Hematopoietic multipotent progenitor cell (in vitro differentiated cells): Measurements from ENCODE around the gene MCEMP1. TPM values are rescaled to one million over a fixed set of nuclear protein-coding genes. Genes with fewer than 3 reads are reported as not detected.

ENCODE experiments used
- DNase-seq, 3 donors: peaks; one replicate each; pipeline ENCODE4 v3.0.0-alpha.2; 2011 to 2015; ENCODE audit warnings: low read depth in 2 of 3, low spot score in 2 of 3
- total RNA-seq: library from RNA; depleted of rRNA; stranded (reverse); fragments of >200 nt; gene quantifications from one replicate; pipeline ENCODE4 v1.2.3, GENCODE V29; 2012

The MCEMP1 gene
- total RNA-seq, 1 donor: 0.27 TPM

- peak in 2 of 3 donors; percentile 50 to 64 for DNase-seq
These were observed 6.6 kb upstream of the MCEMP1 start for GRCh38 chr19:7670150-7670783.

- DNase-seq: no peak
These were observed 6.1 kb upstream of the MCEMP1 start for GRCh38 chr19:7670790-7671189.

DNA sequence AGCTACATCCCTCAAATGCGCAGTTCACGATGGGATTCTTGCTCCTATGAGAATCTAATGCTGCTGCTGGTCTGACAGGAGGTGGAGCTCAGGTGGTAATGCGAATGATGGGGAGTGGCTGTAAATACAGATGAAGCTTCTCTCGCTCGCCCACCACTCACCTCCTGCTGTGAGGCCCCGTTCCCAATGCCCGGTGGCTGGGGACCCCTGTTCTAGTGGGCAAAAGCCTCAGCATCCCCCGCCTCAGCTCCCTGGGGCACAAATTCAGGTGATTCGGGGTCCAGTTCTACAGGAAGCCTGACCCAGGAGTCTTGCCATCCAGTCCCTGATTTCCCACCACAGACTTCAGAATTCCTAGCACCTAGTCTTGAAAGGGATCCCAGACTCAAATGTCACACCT, 4.4 kb upstream of the MCEMP1 start:
- no peak for DNase-seq

DNA sequence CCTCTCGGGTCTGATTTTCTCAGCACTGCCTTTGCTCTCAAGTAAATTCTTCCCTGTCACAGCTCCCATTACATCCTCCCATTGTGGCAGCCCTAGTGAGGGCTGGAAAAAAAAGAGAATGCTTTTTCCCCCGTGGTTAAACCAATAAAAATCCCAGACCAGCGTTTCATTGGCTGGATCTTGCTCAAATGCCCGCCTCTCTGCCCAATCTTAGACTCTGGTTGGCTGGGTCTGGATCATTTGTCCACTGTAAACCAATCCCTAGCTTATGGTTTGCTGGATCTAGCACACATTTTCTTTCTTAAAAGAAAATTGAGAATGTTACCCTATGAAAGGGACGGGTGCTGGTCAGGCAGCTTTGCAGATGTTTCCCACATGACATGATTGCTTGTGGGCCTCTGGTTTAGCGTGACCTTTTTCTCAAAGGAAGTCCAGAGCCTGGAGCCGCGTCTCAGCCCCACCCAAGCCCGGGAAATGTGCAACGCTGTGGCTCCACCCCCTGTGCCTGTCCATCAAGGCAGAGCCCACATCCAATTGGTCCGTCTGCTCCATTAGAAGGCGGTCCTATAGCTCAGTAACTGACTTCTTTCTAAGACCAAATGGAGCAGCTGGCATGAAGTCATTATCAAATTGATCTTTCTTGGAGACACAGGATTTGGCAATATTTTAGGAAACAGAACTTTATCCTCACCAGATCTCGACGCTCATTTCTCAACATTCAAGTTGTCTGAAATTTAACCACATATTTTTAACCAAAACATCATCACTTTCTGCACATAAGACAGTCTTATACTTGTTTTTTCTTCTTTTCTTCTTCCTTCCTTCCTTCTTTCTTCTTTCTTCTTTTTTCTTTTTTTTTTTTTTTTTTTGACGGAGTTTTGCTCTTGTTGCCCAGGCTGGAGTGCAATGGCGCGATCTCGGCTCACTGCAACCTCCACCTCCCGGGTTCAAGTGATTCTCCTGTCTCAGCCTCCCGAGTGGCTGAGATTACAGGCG, 2.6 kb upstream of the MCEMP1 start:
- DNase-seq: peak in 2 of 3 donors; percentile 50 to 55

DNA sequence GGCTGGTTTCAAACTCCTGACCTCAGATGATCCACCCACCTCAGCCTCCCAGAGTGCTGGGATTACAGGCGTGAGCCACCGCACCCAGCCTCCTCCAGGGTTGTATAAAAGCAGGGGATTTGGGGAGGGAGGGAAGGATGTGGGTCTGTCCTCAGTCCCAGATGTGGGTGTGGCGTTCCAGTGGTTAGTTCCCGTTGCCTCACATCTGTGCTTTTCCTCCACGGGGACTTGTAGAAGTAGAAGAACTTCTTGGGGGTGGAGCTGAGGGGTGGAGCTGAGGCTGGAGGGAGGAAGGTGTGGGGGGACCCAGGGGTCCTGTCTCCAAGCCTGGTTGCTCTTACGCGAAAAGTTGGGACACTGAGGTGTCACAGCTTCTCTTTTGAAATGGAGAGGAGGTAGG, 514 bp upstream of the MCEMP1 start:
- DNase-seq: peak in 1 of 3 donors; percentile 27

DNA sequence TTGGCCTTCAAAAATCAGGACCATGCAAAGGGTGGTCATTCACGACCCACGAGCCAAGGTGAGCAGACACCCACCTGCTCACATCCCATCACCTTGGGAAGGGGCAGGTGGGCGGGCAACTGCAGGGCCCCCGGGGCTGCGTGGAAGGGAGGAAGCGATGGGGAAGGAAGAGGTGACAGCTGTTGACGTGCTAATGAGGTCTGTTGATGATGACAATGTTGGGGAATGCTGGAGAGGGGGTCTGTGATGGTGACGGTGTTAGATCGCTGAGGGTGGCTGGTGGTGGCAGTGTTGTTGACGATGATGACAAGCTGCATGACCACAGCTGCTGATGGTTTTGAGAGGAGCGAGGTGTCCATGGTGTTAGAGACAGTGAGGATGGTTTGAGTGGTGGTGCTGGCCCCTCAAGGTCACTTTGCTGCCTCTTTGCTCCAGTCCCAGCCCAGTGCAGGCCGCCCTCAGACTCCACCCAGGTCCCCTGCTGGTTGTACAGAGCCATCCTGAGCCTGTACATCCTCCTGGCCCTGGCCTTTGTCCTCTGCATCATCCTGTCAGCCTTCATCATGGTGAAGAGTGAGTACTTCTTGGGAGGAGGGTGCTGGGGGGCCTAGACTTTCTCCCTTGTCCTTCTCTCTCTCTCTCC, 900 bp downstream of the MCEMP1 start:
- no peak for DNase-seq

DNA sequence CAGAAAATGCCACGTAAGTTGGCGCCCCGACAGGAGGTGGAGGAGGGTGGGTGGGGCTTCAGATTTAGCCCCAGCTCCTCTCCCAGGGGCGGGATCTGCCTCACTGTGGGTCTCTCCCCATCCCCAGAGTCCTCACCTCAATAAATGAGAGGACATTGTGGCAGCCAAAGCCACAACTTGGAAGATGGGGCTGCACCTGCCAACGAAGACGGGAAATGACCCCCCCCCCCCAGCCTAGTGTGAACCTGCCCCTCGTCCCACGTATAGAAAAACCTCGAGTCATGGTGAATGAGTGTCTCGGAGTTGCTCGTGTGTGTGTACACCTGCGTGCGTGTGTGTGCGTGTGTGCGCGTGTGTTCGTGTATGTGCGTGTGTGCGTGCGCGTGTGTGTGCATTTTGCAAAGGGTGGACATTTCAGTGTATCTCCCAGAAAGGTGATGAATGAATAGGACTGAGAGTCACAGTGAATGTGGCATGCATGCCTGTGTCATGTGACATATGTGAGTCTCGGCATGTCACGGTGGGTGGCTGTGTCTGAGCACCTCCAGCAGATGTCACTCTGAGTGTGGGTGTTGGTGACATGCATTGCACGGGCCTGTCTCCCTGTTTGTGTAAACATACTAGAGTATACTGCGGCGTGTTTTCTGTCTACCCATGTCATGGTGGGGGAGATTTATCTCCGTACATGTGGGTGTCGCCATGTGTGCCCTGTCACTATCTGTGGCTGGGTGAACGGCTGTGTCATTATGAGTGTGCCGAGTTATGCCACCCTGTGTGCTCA, 2.3 kb downstream of the MCEMP1 start:
- peak; percentile 41 to 76 (median 74) for DNase-seq

DNA sequence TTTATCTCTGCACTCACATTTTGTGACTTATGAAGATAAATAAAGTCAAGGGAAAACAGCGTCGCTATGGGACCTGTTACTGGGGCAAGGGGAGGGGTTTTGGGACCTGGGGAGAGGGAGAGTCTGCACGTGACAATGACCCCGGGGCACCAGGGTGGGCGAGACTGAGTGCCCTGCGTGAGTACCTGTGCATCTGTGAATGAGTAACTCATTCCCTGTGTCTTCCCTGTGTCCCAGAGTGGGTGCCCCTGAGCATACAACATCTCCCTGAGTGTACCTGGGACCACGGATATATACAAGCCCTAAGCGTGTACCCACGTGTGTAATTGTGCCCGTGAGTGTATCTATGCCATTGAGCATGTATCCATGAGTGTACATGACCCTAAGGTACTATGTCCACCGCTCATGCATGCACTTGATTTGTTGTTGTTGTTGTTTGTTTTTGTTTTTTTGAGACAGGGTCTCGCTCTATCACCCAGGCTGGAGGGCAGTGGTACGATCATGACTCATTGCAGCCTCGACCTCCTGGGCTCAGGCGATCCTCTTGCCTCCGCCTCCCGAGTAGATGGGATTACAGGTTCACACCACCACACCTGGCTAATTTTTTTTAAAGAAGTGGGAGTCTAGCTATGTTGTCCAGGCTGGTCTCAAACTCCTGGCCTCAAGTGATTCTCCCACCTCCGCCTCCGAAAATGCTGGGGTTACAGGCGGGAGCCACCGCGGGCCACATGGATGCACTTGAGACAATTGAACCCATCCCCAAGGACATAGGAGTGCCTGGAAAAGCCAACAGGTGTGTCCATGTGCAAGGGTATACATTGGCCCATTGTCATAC, 3.1 kb downstream of the MCEMP1 start:
- no peak for DNase-seq

DNA sequence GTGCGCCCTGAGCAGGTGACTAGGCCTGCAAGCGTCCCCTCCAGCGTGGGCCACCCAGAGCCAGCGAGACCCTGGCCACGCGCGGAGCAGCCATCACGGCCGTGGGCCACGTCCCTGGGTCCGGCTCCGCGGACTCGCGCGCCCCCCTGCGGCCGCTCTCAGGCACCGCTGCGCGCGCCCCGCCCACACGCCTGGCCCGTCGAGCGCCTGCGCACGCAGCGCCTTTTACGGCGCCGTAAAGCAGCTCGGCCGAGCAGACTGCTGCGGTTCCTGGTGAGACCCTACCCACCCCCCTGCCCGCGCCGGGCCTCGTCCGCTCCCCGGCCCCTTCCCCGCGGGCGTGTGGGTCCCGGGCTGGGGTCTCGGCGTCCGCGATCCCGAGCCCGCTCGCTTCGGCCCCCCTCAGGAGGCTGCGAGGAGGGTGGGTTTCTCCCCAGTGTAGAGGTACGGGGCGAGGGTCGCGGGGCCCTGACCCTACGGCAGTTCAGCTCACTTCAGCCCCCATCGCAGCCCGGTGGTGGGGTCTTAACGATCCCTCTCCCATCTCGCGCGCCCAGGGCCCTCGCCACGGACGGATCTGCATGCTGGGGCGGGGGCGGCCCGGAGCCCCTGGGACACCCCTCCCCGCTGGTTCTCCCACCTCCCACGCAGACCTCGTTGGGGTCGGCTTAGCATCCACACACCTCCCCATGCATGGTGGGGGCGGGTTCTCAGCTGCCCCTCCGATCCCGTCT, 3.9 kb downstream of the MCEMP1 start, which contains the start of gene TRAPPC5:
TSS of gene TRAPPC5 (plus strand) at position 228 of the 734 bp plus-strand sequence. CDS start 1,421 bp downstream, outside the sequence.
- DNase-seq: peak; percentile 85 to 89 (median 85)

DNA sequence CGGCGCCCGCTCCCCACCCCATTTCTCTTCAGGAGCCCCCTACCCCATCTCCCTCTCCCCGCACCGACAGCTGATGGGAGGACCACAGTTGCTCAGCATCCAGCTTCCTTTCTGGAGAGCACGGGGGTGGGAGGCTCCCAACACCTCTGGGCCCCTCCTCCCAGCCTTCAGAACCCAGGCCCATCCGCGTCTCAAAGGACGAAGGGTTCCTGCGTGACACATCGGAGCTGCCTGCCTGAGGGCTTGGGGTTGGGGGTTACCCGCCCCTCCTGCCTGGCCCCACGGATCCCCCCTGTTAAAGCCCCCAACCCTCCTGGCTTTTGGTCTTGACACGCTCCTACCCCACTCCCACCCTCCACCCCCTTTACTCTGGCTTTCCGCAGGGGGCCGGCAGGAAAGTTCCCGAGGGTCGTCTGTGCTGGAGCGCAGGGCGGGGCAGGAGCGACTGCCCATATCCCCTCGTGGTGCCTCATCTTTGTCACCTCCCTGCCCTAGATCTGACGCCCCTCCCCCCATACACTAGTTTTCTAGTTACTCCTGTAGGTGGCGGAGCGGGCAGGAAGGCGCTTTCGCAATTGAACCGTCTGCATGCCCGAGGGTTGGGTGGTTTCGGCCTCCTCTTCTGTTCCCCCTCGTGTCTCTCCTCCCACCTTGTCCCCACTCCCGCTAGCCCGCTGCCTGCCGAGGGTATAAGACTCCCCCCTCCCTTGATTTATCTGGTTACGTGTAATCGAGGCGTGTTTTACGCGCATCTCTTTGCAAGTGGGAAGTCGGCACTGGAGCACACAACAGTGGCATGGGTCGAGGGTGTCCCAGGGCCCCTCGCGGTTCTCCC, 4.7 kb downstream of the MCEMP1 start:
- peak; percentile 62 to 95 (median 93) for DNase-seq

- DNase-seq: no peak
These were observed 5.4 kb downstream of the MCEMP1 start for GRCh38 chr19:7682175-7682855.

DNA sequence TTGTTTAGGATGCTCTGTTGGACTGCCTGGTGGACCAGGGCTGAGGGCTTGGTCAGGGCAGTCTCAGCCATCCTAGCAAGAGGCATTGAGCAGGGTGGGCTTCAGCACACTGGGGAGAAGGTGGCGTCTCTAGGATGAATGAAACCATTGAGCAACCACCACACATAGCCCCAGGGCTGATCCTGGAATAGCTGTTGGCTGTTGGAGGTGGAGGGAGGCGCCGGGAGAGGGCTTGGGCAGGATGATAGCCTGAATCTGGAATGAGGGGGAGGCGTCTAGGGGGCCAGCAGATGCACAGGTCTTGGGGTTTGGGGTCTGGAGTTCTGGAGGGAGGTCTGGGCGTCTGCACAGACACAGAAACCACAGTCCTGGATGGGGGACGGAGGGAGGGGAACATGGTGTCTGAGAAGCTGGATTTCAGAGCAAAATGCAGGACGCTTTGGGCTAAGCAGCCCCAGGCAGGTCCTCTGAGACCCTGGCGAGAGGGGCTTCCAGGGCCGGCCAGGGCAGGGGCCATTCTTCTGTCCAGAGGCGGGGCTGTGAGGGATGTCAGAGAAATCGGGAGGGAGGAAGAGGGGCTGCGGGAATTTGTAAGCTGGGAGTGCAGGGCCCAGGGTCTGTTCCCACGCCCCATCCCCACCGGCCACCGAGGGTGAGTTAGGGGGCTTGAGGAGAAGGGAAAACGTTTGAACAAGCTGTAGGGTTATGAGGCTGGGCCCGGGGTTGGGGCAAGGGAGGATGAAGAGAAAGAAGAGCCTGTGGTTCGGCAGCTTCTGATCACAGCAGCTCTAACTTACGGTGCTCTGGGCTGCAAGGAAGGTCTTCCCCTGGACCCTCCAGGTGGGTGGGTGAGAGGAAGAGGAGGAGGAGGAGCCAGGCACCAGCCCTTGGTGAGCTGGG, 8.9 kb downstream of the MCEMP1 start:
- no peak for DNase-seq

DNA sequence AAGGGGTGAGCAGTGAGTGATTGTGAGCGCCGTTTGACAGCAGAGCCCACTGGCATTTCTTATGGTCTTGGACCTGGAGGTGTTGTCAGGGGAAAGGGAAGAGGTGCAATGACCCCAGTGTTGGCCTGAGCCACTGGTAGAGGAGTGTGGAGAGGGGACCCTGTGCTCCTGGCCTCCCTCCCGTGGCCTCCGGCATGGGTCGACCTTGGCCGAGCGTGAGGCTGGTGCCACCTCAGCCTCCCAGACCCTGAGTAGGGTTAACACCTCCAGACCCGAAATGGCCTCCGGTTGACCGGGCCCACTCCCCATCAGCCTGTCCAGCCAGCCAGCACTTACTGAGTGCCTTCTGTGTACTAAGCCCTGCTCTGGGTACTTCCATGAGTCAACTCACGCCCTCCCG, 10.3 kb downstream of the MCEMP1 start:
- no peak for DNase-seq

DNA sequence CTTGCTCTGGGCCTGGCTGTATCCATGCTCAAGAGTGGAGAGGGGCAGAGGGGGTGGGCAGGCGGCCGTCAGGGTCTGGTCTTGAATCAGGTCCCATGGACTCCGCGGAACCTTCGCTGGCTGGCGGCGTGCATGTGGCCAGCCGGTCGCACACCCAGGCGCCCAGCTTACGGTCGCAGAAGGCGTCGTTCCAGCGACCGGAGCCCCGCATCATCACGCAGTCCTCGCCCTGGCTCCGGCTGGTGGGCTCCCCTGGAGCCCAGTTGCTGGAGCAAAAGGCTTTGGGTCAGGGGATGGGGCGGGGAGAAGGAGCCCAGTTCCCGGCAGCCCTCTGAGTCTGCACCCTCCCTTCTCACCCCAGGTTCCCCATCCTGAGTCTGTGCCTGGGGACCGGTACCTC, 12.3 kb downstream of the MCEMP1 start:
- DNase-seq: no peak

DNA sequence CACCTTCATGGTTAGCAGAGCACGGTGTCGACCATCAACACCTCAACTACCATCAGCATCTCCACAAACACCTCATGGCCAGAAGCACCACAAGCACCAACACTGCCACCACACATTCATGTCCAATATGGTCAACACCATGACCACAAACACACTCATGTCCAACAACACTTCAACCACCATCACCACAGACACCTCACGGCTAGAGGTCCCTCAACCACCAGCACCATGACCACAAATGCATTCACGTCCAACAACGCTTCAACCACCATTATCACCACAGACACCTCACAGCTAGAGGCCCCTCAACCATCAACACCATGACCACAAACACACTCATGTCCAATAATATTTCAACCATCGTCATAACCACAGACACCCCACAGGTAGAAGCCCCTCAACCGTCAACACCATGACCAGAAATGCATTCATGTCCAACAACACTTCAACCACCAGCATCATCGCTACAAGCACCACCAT, 13.9 kb downstream of the MCEMP1 start:
- no peak for DNase-seq

GRCh38 chr19:7691497-7691896, 14.6 kb downstream of the MCEMP1 start:
- no peak for DNase-seq
